Measurements from ENCODE around the gene VNN1.
"Not testable (repeated sequence)": the region's sequence is repeated elsewhere in the genome, so short reads cannot be mapped to it uniquely, and the experiment has no call there.

The VNN1 gene

DNA sequence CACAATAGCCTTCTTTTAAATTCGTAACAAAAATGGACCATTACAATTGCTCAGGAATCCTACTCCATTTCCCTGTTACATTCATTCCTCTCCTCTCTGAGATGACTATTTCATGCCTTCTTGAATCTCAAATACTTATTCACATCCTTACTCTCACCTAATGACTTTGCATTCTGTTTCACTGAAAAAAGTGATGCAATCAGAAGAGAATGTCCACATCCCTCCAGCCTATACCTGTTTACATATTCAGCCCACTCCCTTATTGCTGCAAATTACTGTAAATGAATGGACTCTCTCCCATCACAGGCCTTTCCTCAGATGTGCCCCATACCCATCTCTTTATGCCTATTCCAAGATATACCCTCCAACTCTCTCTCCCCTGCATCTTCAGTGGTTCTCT lies 63.4 kb downstream of the VNN1 start:
- peaks cover 3% of the 10 kb centered on the region for H3K4me1 ChIP-seq (ENCODE audit: insufficient read depth, low read length)
- H3K4me3 ChIP-seq (ENCODE audit: low read length) = no peak overlapping the region
- no peak overlapping the region for H2AFZ ChIP-seq (ENCODE audit: low read depth, low read length)
- H3K9me3 ChIP-seq (ENCODE audit: low read length) = no peaks in the 10 kb centered on the region
- no peaks in the 10 kb centered on the region for H3K27me3 ChIP-seq (ENCODE audit: insufficient read depth, low read length)
- H3K36me3 ChIP-seq (ENCODE audit: insufficient read depth, low read length) = no peaks in the 10 kb centered on the region

DNA sequence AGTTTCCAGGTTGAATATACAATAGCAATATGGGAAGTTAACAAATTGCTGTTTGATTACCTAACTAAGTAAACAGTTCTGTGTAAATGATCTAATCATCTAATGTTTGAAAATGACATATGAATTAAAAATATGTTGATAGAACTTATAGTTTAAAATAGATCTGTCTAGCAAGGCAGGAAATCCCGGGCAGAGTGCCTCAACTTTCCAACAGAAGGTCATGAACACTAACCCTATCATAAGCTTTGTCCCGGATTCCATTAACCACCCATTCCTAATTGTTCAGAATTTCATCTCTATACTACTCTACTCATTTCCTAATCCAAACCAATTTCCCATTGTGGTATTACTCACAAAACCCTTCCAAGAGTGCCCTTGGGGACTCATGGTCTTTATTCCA lies 65.0 kb downstream of the VNN1 start:
- Histone ChIP-seq H3K27me3 (ENCODE audit: insufficient read depth, low read length) (no peaks in the 10 kb centered on the region), H3K4me1 (ENCODE audit: insufficient read depth, low read length) (peaks cover 3% of the 10 kb centered on the region), H2AFZ (ENCODE audit: low read depth, low read length) (no peak overlapping the region), H3K4me3 (ENCODE audit: low read length) (no peak overlapping the region), H3K9me3 (ENCODE audit: low read length) (no peaks in the 10 kb centered on the region), H3K36me3 (ENCODE audit: insufficient read depth, low read length) (no peaks in the 10 kb centered on the region)

GRCh38 chr6:132648356-132648755 lies 65.5 kb downstream of the VNN1 start:
- H3K4me1 ChIP-seq (ENCODE audit: insufficient read depth, low read length) = peaks cover 3% of the 10 kb centered on the region
- no peaks in the 10 kb centered on the region for H3K36me3 ChIP-seq (ENCODE audit: insufficient read depth, low read length)
- no peaks in the 10 kb centered on the region for H3K9me3 ChIP-seq (ENCODE audit: low read length)

GRCh38 chr6:132643547-132643946 lies 70.3 kb downstream of the VNN1 start:
- H3K9me3 ChIP-seq (ENCODE audit: low read length) = no peaks in the 10 kb centered on the region
- H3K36me3 ChIP-seq (ENCODE audit: insufficient read depth, low read length) = no peaks in the 10 kb centered on the region
- no peaks in the 10 kb centered on the region for H3K27me3 ChIP-seq (ENCODE audit: insufficient read depth, low read length)
- H3K4me3 ChIP-seq (ENCODE audit: low read length) = no peak overlapping the region
- no peaks in the 10 kb centered on the region for H3K4me1 ChIP-seq (ENCODE audit: insufficient read depth, low read length)
- no peak overlapping the region for H2AFZ ChIP-seq (ENCODE audit: low read depth, low read length)

More at GRCh38 chr6:132648356-132648755, 65.5 kb downstream of the VNN1 start:
- H3K27me3 ChIP-seq (ENCODE audit: insufficient read depth, low read length) = no peaks in the 10 kb centered on the region
- H2AFZ ChIP-seq (ENCODE audit: low read depth, low read length) = no peak overlapping the region
- no peak overlapping the region for H3K4me3 ChIP-seq (ENCODE audit: low read length)

- not testable (repeated sequence) for H3K27me3 ChIP-seq (ENCODE audit: insufficient read depth, low read length); H3K4me3 ChIP-seq (ENCODE audit: low read length); H3K4me1 ChIP-seq (ENCODE audit: insufficient read depth, low read length); H2AFZ ChIP-seq (ENCODE audit: low read depth, low read length); H3K36me3 ChIP-seq (ENCODE audit: insufficient read depth, low read length); H3K9me3 ChIP-seq (ENCODE audit: low read length)
Measured at GRCh38 chr6:132637135-132637534, 76.7 kb downstream of the VNN1 start.

DNA sequence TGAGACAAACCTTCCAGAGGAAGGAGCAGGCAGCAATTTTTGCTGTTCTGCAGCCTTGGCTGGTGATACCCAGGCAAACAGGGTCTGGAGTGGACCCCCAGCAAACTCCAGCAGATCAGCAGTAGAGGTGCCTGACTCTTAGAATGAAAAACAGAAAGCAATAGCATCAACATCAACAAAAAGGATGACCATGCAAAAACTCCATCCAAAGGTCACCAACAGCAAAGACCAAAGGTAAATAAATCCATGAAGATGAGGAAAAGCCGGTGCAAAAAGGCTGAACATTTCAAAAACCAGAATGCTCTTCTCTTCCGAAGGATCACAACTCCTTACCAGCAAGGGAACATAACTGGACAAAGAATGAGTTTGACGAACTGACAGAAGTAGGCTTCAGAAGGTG lies 77.9 kb downstream of the VNN1 start:
- H2AFZ ChIP-seq (ENCODE audit: low read depth, low read length); H3K9me3 ChIP-seq (ENCODE audit: low read length); H3K4me1 ChIP-seq (ENCODE audit: insufficient read depth, low read length); H3K27me3 ChIP-seq (ENCODE audit: insufficient read depth, low read length); H3K4me3 ChIP-seq (ENCODE audit: low read length); H3K36me3 ChIP-seq (ENCODE audit: insufficient read depth, low read length): not testable (repeated sequence)

- not testable (repeated sequence) for H3K4me1 ChIP-seq (ENCODE audit: insufficient read depth, low read length); H2AFZ ChIP-seq (ENCODE audit: low read depth, low read length); H3K9me3 ChIP-seq (ENCODE audit: low read length); H3K27me3 ChIP-seq (ENCODE audit: insufficient read depth, low read length); H3K4me3 ChIP-seq (ENCODE audit: low read length); H3K36me3 ChIP-seq (ENCODE audit: insufficient read depth, low read length)
Measured at GRCh38 chr6:132635288-132635687, 78.6 kb downstream of the VNN1 start.

DNA sequence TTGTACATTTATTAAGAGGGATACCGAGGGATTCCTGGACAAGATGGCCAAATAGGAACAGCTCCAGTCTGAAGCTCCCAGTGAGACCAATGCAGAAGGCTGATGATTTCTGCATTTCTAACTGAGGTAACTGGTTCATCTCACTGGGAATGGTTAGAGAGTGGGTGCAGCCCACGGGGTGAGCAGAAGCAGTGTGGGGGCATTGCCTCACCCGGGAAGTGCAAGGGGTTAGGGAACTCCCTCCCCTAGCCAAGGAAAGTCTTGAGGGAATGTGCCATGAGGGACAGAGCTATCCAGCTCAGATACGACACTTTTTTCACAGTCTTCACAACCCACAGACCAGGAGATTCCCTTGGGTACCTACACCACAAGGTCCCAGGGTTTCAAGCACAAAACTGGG lies 79.1 kb downstream of the VNN1 start:
- Histone ChIP-seq H3K4me3 (ENCODE audit: low read length) (no peak overlapping the region), H2AFZ (ENCODE audit: low read depth, low read length) (no peak overlapping the region), H3K27me3 (ENCODE audit: insufficient read depth, low read length) (no peaks in the 10 kb centered on the region), H3K9me3 (ENCODE audit: low read length) (no peaks in the 10 kb centered on the region), H3K36me3 (ENCODE audit: insufficient read depth, low read length) (no peaks in the 10 kb centered on the region), H3K4me1 (ENCODE audit: insufficient read depth, low read length) (no peaks in the 10 kb centered on the region)

DNA sequence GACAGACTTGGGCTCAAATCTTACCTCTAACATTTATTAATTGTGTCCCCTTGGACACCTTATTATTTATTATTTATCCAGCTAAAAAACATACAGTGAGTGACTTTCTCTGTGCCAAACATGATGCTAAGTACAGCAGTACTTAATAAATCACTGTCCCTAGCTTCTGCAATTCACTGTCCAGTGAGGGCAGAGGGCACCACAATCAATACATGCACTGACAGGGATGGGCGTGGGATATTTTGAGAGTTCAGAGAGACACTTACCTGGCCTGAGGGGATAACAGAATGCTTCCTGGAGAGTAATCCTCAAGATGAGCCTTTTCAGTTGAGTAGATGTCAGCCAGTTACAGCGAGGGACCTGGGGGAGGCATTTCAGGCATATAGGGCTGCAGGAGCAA lies 80.5 kb downstream of the VNN1 start:
- Histone ChIP-seq H3K9me3 (ENCODE audit: low read length) (no peaks in the 10 kb centered on the region), H3K36me3 (ENCODE audit: insufficient read depth, low read length) (no peaks in the 10 kb centered on the region), H2AFZ (ENCODE audit: low read depth, low read length) (no peak overlapping the region), H3K4me1 (ENCODE audit: insufficient read depth, low read length) (no peaks in the 10 kb centered on the region), H3K27me3 (ENCODE audit: insufficient read depth, low read length) (no peaks in the 10 kb centered on the region), H3K4me3 (ENCODE audit: low read length) (no peak overlapping the region)

Data from neuron (in vitro differentiated cells).